ENCODE data around the gene SUFU.
A peak's percentile ranks its signal among the peaks of the same experiment; 100 is the strongest.

The SUFU gene

GRCh38 chr10:102673819-102674511, 170.2 kb downstream of the SUFU start:
- no peak for TF ChIP-seq CTCF (IDR thresholded peaks at IDR 0.05; ENCODE audit: low read depth, low read length)
- H3K9me3 ChIP-seq: no peaks in the 10 kb centered on the region
- H3K27me3 ChIP-seq: no peaks in the 10 kb centered on the region
- DNase-seq: peak; percentile 65
- H3K4me3 ChIP-seq (ENCODE audit: low read depth, low read length): peak overlapping the region; percentile 51
- no peaks in the 10 kb centered on the region for H3K36me3 ChIP-seq
- peaks cover 69% of the 10 kb centered on the region for H3K4me1 ChIP-seq

DNA sequence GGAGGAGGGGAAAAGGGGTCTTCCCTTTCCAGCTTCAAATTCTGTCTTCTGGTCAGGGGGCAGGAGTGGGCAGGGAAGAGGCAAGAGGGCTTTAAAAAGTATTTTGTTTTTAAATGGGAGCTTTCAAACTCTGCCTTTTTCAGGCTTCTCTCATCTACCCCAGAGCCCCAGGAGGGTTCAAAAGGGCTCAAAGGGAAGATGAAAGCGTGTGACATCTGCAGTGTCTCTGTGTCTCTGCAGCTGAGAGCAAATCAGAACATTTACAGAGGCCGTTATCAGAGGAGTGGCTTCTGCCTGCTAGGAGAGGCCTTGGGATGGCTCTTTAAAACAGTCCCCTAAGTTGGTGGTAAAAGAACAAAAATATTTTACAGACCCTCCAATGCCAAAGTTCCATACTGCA, 170.8 kb downstream of the SUFU start:
- DNase-seq: peak; percentile 42
- Histone ChIP-seq H3K9me3 (no peaks in the 10 kb centered on the region), H3K36me3 (no peaks in the 10 kb centered on the region), H3K27me3 (no peaks in the 10 kb centered on the region), H3K4me3 (ENCODE audit: low read depth, low read length) (peak overlapping the region; percentile 51), H3K4me1 (peaks cover 70% of the 10 kb centered on the region)
- TF ChIP-seq CTCF (IDR thresholded peaks at IDR 0.05; ENCODE audit: low read depth, low read length): no peak

- peak overlapping the region; percentile 51; the same call in 1 of the 2 replicates for H3K4me3 ChIP-seq (ENCODE audit: low read depth, low read length)
- peak; percentile 60 for DNase-seq
- no peaks in the 10 kb centered on the region for H3K9me3 ChIP-seq
- H3K4me1 ChIP-seq: peaks cover 66% of the 10 kb centered on the region
- no peaks in the 10 kb centered on the region for H3K27me3 ChIP-seq
- H3K36me3 ChIP-seq: no peaks in the 10 kb centered on the region
- no peak for TF ChIP-seq CTCF (IDR thresholded peaks at IDR 0.05; ENCODE audit: low read depth, low read length)
Measured at GRCh38 chr10:102675011-102675665, 171.4 kb downstream of the SUFU start.

GRCh38 chr10:102675666-102676533, 172.1 kb downstream of the SUFU start:
- Histone ChIP-seq H3K27me3 (no peaks in the 10 kb centered on the region), H3K4me1 (peaks cover 59% of the 10 kb centered on the region)

DNA sequence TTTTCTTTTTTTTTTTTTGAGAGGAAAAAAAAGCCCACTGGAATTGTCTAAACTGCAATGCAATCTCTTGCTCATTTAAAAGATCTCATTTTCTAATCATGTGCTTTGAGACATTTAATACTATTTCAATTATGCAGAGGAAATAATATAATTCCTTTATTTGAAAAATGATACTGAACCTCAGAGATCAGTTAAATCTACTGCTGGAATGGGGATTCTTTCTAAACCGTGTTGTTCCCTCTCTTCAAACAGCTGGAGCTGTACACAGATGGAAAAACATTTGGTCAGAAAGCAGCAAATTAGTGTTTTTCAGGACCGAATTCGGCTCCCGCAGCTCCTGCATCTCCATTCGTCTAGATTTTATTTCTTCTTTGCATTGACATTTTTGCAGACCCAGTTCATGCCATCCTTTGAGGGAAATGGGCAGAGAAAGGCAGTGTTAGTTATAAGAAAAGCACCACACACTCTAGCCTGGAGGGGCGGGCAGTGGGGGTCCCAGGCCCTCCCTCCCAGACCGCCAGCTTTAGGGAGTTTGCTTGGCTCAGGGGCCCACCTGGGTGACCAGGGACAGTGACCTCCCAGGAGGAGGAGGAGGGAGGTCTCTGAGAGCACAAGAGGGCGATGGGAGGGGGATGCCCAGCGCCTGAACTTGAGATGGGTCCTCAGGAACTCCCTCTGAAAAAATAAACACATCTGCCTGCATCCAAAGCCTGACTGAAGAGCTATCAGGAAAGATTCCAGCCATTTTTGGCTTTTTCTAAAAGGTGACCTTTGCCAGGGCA, 173.0 kb downstream of the SUFU start:
- no peaks in the 10 kb centered on the region for H3K27me3 ChIP-seq
- H3K4me3 ChIP-seq (ENCODE audit: low read depth, low read length): no peak overlapping the region
- H3K36me3 ChIP-seq: peaks cover under 1% of the 10 kb centered on the region; the same call in 1 of the 2 replicates
- no peaks in the 10 kb centered on the region for H3K9me3 ChIP-seq
- peaks cover 55% of the 10 kb centered on the region for H3K4me1 ChIP-seq
- TF ChIP-seq CTCF (IDR thresholded peaks at IDR 0.05; ENCODE audit: low read depth, low read length): no peak
- no peak for DNase-seq

More at GRCh38 chr10:102675666-102676533, 172.1 kb downstream of the SUFU start:
- 0 out of 2 replicates have a peak overlapping the region, but pooled peaks have one; percentile 6 for H3K4me3 ChIP-seq (ENCODE audit: low read depth, low read length)
- no peaks in the 10 kb centered on the region for H3K9me3 ChIP-seq
- DNase-seq: no peak
- no peak for TF ChIP-seq CTCF (IDR thresholded peaks at IDR 0.05; ENCODE audit: low read depth, low read length)
- H3K36me3 ChIP-seq: no peaks in the 10 kb centered on the region

Measured in BE2C (cell line).